ENCODE results near the gene PLEKHG4. TPM values are rescaled to one million over a fixed set of nuclear protein-coding genes. Genes with fewer than 3 reads are reported as not detected.

Gene PLEKHG4
- total RNA-seq, 1 experiment from 2014 or later: 13.9 TPM

GRCh38 chr16:67233596-67233995, 45.7 kb upstream of the PLEKHG4 start:
- no peaks in the 10 kb centered on the region for H3K23me2 ChIP-seq (ENCODE audit: insufficient read length, low read depth, low read length, poor library complexity, severe bottlenecking)
- H4K20me1 ChIP-seq (ENCODE audit: control insufficient read depth, insufficient read depth, insufficient read length): no peaks in the 10 kb centered on the region
- H3K56ac ChIP-seq (ENCODE audit: insufficient read length, low read depth, low read length): no peak overlapping the region
- H4K91ac ChIP-seq (ENCODE audit: insufficient read length, low read depth, low read length): no peak overlapping the region
- no peak overlapping the region for H2BK20ac ChIP-seq (ENCODE audit: low read depth, low read length, poor library complexity, severe bottlenecking)
- no peak overlapping the region for H3K4ac ChIP-seq (ENCODE audit: low read depth, low read length)
- no CpG with 5 or more reads among the region's 7 CpGs for WGBS (ENCODE audit: extremely low coverage, insufficient read length, low lambda C conversion rate)
- H2BK15ac ChIP-seq (ENCODE audit: low read depth, low read length): no peak overlapping the region
- no peaks in the 10 kb centered on the region for H3K79me1 ChIP-seq (ENCODE audit: insufficient read depth, low read depth, low read length, poor library complexity, severe bottlenecking)
- H2BK120ac ChIP-seq (ENCODE audit: low read depth, low read length, poor library complexity, severe bottlenecking): no peak overlapping the region
- H3K9ac ChIP-seq (ENCODE audit: extremely low read depth, insufficient read length, low read length): no peak overlapping the region
- no peaks in the 10 kb centered on the region for H3K9me3 Mint-ChIP-seq
- H3K27me3 Mint-ChIP-seq (ENCODE audit: low read depth): no peaks in the 10 kb centered on the region
- no peak overlapping the region for H2BK12ac ChIP-seq (ENCODE audit: insufficient read length, low read depth, low read length)
- H2AFZ ChIP-seq (ENCODE audit: low read length): no peak overlapping the region
- no peak overlapping the region for H2BK5ac ChIP-seq (ENCODE audit: insufficient read length, low read length)
- no peak overlapping the region for H3K14ac ChIP-seq (ENCODE audit: insufficient read depth, low read length)
- DNase-seq: no peak
- no peak overlapping the region for H3K27ac Mint-ChIP-seq
- H3K23ac ChIP-seq (ENCODE audit: insufficient read length, low read depth, low read length): no peak overlapping the region
- no peak overlapping the region for H4K5ac ChIP-seq (ENCODE audit: insufficient read length, low read depth, low read length)
- no peaks in the 10 kb centered on the region for H3K79me2 ChIP-seq (ENCODE audit: insufficient read depth, low read length)
- no peak overlapping the region for H3K4me2 ChIP-seq (ENCODE audit: insufficient read depth, insufficient read length, low read length)
- no peaks in the 10 kb centered on the region for H3K4me1 ChIP-seq (ENCODE audit: insufficient read depth, low read length)
- no peaks in the 10 kb centered on the region for H3K27me3 ChIP-seq (ENCODE audit: insufficient read depth, low read length)
- H3K4me3 Mint-ChIP-seq: no peak overlapping the region
- no peak overlapping the region for H3T11ph ChIP-seq (ENCODE audit: low read length)
- peaks cover 0 to 10% of the 10 kb centered on the region in 2 experiments; a peak in 2 of 4 replicates for H3K4me1 Mint-ChIP-seq
- no peak overlapping the region for H4K8ac ChIP-seq (replicated peaks; ENCODE audit: insufficient read length, low read depth, low read length)
- no peak overlapping the region for H3K27ac ChIP-seq (ENCODE audit: insufficient read length, low read depth, low read length)
- no peaks in the 10 kb centered on the region for H3K9me3 ChIP-seq (ENCODE audit: control insufficient read depth, low read depth, low read length)
- H3K36me3 Mint-ChIP-seq (ENCODE audit: insufficient read depth in 1 of 3, low read depth in 3 of 3): peaks cover 34 to 83% (median 68%) of the 10 kb centered on the region in 3 experiments
- TF ChIP-seq, protein P1, sequence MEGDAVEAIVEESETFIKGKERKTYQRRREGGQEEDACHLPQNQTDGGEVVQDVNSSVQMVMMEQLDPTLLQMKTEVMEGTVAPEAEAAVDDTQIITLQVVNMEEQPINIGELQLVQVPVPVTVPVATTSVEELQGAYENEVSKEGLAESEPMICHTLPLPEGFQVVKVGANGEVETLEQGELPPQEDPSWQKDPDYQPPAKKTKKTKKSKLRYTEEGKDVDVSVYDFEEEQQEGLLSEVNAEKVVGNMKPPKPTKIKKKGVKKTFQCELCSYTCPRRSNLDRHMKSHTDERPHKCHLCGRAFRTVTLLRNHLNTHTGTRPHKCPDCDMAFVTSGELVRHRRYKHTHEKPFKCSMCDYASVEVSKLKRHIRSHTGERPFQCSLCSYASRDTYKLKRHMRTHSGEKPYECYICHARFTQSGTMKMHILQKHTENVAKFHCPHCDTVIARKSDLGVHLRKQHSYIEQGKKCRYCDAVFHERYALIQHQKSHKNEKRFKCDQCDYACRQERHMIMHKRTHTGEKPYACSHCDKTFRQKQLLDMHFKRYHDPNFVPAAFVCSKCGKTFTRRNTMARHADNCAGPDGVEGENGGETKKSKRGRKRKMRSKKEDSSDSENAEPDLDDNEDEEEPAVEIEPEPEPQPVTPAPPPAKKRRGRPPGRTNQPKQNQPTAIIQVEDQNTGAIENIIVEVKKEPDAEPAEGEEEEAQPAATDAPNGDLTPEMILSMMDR (conservative IDR thresholded peaks at IDR 0.05): no peak
- no peak overlapping the region for H2AK5ac ChIP-seq (ENCODE audit: insufficient read length, low read length)
- H3K18ac ChIP-seq (ENCODE audit: insufficient read length, low read depth, low read length): no peak overlapping the region

Measured in H9 (cell line).